Adipocyte (in vitro differentiated cells): ENCODE data around the gene SMARCAL1.
"Not testable (repeated sequence)": the region's sequence is repeated elsewhere in the genome, so short reads cannot be mapped to it uniquely, and the experiment has no call there.

Experiments
- DNase-seq: peaks from one replicate; pipeline ENCODE4 v3.0.0-alpha.2; 2015; ENCODE audit warnings: low read depth
- H3K27me3 ChIP-seq: replicated peaks from 2 replicates; pipeline ENCODE4 v1.7.0; 2013; ENCODE audit warnings: mild to moderate bottlenecking, low read length, moderate library complexity; ENCODE audit not compliant: control insufficient read depth, insufficient read depth
- H3K36me3 ChIP-seq: 2 replicates; pipeline ENCODE4 v1.7.0; 2013; ENCODE audit warnings: low read length, mild to moderate bottlenecking, moderate library complexity; ENCODE audit not compliant: control insufficient read depth, insufficient read depth, severe bottlenecking
- H3K4me1 ChIP-seq: 2 replicates; pipeline ENCODE4 v1.7.0; 2013; ENCODE audit warnings: mild to moderate bottlenecking, low read length, moderate library complexity; ENCODE audit not compliant: control insufficient read depth, insufficient read depth
- H3K4me3 ChIP-seq: 2 replicates; pipeline ENCODE4 v1.7.0; 2013; ENCODE audit warnings: mild to moderate bottlenecking, low read length, moderate library complexity
- H3K9ac ChIP-seq: 2 replicates; pipeline ENCODE4 v1.7.0; 2013; ENCODE audit warnings: mild to moderate bottlenecking, low read length, moderate library complexity
- H3K9me3 ChIP-seq: 2 replicates; pipeline ENCODE4 v1.7.0; 2013; ENCODE audit warnings: mild to moderate bottlenecking, low read length, moderate library complexity; ENCODE audit not compliant: control insufficient read depth

The SMARCAL1 gene

DNA sequence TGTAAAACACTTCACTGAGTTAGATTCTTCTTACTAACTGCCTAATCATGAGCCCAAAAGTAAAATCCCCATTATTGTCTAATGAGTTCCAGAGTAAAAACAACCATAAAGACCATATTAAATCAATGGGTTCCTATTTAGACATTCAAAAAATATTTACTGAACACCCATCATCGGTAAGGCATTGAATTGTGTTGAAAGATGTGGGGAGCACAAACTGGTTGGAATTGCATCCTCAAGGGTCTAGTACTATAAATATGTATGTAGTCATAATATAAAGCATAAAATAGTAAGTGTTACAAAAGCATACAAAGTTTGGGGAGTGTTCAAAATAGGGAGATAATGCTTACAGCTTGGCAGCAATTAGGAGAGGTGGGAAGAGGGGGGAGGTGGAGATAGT, 37.0 kb upstream of the SMARCAL1 start:
- Histone ChIP-seq H3K4me1 (peaks cover 20% of the 10 kb centered on the region), H3K36me3 (no peaks in the 10 kb centered on the region), H3K9ac (no peak overlapping the region), H3K9me3 (no peaks in the 10 kb centered on the region), H3K27me3 (no peaks in the 10 kb centered on the region), H3K4me3 (no peak overlapping the region)
- no peak for DNase-seq

DNA sequence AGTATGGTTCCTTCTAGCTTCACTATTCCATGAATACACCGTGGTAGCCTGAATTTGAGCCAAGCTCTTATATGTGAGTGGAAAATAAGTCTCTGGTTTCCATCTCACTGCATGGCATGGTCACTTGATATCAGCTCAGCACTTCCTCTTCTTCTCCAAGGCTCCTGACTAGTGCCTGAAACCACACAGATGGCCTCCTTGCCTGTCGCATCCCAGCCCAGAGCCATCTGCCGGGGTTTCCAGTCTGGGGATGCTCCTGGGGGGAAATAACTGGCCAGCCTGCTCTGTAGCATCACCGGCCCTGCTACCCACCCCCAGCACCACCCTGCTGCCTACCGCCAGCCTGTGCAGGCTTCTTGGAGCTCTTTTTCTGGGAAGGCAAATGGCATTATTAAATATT, 32.3 kb upstream of the SMARCAL1 start:
- Histone ChIP-seq H3K9me3 (no peaks in the 10 kb centered on the region), H3K27me3 (no peaks in the 10 kb centered on the region), H3K4me3 (no peak overlapping the region), H3K4me1 (no peaks in the 10 kb centered on the region), H3K36me3 (no peaks in the 10 kb centered on the region), H3K9ac (no peak overlapping the region)
- no peak for DNase-seq

DNA sequence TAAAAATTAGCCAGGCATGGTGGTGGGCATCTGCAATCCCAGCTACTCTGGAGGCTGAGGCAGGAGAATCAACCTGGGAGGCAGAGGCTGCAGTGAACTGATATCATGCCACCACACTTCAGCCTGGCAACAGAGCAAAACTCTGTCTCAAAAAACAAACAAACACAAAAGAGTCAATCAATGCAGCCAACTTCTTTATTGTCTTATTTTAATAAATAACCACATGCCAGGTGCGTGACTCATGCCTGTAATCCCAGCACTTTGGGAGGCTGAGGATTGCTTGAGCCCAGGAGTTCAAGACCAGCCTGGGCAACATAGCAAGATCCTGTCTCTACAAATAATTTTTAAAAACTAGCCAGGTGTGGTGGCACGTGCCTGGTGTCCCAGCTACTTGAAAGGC, 27.9 kb upstream of the SMARCAL1 start:
- DNase-seq, H3K4me1 ChIP-seq, H3K36me3 ChIP-seq, H3K9ac ChIP-seq, H3K4me3 ChIP-seq, H3K9me3 ChIP-seq, H3K27me3 ChIP-seq: not testable (repeated sequence)

DNA sequence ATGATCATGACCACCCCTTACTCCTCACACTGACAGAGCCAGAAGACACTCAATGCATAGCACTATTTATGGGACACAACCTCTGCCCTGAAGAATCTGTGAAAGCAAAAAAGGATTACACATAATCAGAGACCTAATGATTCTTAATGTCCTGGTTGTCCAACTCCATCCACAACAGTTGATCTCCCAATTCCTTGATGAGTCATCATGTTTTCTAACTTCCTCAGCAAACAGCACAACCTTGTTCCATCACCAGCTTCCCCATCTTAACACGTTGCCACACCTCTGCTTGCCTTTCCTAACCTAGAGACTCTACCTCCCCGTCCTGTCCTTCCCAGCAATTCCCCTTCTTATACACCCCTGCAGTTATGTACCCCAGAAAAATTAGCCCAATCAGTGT, 26.8 kb upstream of the SMARCAL1 start:
- H3K36me3 ChIP-seq, result no peaks in the 10 kb centered on the region
- no peaks in the 10 kb centered on the region for H3K27me3 ChIP-seq
- no peak overlapping the region for H3K9ac ChIP-seq
- H3K4me3 ChIP-seq, result no peak overlapping the region
- H3K9me3 ChIP-seq, result no peaks in the 10 kb centered on the region
- peaks cover 4% of the 10 kb centered on the region for H3K4me1 ChIP-seq
- DNase-seq, result no peak

DNA sequence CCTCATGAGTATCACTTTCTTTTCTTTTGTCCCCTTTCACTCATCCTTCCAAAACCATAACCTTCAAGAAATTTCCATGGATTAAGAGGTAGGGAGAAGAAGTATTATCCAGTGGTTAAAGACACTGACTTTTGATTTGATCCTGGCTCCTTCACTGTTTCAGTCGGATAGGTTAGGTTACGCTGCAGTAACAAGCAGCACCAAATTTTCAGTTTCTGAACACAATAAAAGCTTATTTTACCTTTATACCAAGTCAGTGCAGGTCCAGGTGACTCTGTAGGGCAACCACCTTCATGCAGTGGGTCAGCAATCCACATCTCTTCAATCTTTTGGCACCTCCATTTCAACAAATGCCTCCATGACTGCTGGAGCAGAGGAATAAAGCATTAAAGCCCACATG, 25.0 kb upstream of the SMARCAL1 start:
- H3K36me3 ChIP-seq, result no peaks in the 10 kb centered on the region
- no peak for DNase-seq
- peaks cover 4% of the 10 kb centered on the region for H3K4me1 ChIP-seq
- no peak overlapping the region for H3K9ac ChIP-seq
- H3K9me3 ChIP-seq, result no peaks in the 10 kb centered on the region
- no peak overlapping the region for H3K4me3 ChIP-seq
- H3K27me3 ChIP-seq, result no peaks in the 10 kb centered on the region

DNA sequence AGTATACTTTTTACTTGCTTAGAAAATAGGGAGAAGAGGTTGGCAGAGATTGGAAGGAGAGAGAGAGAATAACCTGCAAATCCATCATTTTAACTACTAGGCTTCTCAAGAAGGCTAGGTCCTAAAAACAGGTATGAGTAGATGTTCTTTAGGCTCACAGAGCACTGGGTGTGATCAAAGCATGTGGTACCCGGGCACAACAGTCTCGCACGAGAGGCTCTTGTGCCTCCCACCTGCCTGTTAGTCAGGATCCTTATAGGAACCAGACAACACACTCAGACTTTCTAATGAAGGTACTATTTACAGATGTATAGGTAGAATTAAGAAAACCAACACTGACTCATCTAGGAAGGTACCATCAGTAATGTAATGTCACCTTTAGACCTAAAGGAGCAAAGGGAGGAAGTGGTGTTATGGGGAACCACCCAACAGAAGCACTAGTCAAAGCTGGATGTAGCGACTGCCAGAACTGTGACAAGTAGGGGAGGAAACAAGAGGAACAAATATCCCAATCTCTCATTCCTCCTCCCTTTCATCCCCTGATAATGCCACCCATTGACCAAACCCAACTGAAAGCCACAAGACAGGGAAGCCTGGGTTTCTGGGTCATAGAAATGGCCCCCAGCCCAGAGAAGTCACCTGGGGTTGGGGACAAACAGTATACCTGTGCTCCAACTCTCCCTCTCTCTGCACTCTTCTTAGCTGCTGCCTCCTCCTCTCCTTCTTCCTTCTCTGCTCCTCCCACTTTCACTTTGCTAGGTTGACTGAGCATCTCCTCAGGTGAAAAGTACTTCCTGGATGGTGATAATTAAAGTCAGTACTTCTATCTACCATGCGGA, 24.0 kb upstream of the SMARCAL1 start:
- Histone ChIP-seq H3K9ac (no peak overlapping the region), H3K36me3 (no peaks in the 10 kb centered on the region), H3K4me3 (no peak overlapping the region), H3K4me1 (peaks cover 4% of the 10 kb centered on the region), H3K9me3 (no peaks in the 10 kb centered on the region), H3K27me3 (no peaks in the 10 kb centered on the region)
- no peak for DNase-seq

DNA sequence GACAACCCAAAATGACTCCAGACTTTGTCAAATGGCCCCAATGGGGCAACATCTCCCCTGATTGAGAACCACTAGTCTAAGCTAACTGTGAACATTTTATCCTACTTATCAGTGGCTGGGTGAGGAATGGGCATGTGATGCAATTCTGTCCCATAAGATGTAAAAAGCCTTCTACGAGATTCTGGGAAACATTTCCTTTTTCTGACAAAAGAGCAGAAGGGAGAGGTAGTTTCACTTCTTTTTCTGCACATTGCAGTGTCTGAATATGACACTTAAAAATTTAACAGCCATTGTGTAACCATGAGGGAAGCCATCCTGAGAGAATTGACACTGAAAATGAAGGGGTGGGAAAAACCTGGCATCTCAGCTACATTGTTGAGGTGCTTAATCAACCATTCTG, 22.7 kb upstream of the SMARCAL1 start:
- no peaks in the 10 kb centered on the region for H3K36me3 ChIP-seq
- H3K27me3 ChIP-seq, result no peaks in the 10 kb centered on the region
- peaks cover 4% of the 10 kb centered on the region for H3K4me1 ChIP-seq
- no peak overlapping the region for H3K4me3 ChIP-seq
- H3K9ac ChIP-seq, result peak overlapping the region; percentile 10
- peak; percentile 34 for DNase-seq
- no peaks in the 10 kb centered on the region for H3K9me3 ChIP-seq

DNA sequence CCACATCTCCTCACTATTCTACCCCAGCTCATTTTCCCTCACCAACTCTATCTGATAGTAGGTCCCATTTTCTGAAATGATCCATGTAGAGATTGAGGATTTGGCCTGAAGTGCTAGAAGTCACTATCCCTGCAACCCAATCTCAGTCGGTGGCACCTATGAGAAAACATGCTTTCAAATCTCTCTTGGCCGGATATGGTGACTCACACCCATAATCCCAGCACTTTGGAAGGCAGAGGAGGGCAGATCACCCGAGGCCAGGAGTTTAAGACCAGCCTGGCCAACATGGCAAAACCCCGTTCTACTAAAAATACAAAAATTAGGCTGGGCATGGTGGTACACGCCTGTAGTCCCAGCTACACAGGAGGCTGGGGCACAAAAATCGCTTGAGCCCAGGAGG, 20.9 kb upstream of the SMARCAL1 start:
- no peaks in the 10 kb centered on the region for H3K36me3 ChIP-seq
- peaks cover 4% of the 10 kb centered on the region for H3K27me3 ChIP-seq
- peaks cover 4% of the 10 kb centered on the region for H3K4me1 ChIP-seq
- peak; percentile 22 for DNase-seq
- no peak overlapping the region for H3K4me3 ChIP-seq
- H3K9ac ChIP-seq, result no peak overlapping the region
- no peaks in the 10 kb centered on the region for H3K9me3 ChIP-seq

DNA sequence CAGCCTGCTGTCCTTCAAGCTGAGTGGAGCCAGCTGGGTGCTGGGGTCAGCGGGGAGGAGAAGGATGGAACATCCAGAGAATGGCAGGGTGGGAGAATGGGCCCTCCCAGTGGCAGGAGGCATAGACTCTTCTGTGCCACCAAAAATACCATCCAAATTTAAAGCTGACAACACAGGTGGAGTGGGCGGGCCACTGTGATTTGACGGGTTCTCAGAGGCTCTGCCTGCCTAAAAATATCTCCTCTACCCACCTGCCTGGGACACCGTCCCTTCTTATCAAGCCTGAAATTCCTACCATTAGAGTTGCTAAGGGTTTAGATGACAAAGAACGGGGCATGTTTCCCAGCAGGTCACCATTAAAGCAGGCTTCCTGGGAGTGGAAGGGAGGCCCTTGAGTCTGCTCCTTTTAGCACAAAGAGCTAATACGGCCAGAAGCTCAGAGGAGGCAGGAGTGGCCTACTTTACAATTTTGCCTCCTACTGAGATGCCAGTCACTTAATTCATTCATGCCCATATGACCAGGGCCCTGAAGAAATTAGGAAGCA, 20.2 kb upstream of the SMARCAL1 start:
- Histone ChIP-seq H3K4me1 (peaks cover 4% of the 10 kb centered on the region), H3K9ac (no peak overlapping the region), H3K9me3 (no peaks in the 10 kb centered on the region), H3K27me3 (peaks cover 4% of the 10 kb centered on the region), H3K36me3 (no peaks in the 10 kb centered on the region), H3K4me3 (no peak overlapping the region)
- DNase-seq, result no peak

DNA sequence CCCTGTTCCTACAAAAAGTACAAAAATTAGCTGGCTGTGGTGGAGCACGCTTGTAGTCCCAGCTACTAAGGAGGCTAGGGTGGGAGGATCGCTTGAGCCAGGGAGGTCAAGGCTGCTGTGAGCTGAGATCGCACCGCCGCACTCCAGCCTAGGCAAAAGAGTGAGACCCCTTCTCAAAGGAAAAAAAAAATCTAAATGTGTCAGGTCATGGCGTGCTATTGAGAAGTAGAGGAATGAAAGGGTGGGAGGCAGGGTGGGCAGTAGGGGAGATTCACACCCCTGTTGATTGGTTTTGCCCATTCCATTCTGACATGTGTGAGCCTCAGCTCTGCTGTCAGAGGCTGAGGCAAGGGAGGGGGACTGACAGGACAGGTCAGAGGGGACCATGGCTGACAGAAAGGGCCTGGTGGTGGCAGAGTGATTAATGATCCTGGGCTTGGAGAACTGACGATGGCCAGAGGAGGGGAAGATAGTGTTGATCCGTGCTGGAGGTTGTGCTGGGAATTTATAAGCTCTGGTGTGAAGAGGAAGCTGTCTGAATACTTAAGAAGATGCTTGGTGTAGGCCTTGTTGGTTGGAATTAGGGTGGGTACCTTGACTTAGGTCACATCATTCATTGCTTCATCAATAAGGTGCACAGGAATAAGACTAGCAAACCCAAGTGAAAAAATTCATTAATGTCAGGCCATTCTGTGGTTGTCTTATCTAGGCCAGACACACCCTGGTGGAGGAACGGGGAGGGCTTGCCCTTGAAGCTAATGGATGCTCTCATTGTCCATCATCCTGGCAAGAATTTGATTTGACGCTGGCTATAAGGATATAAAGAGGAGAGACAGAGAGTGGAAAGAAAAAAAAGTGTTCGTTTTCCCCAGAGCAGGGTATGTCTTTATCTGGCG, 19.1 kb upstream of the SMARCAL1 start:
- no peak overlapping the region for H3K4me3 ChIP-seq
- peaks cover 4% of the 10 kb centered on the region for H3K4me1 ChIP-seq
- H3K36me3 ChIP-seq, result no peaks in the 10 kb centered on the region
- H3K27me3 ChIP-seq, result peaks cover 4% of the 10 kb centered on the region
- H3K9me3 ChIP-seq, result no peaks in the 10 kb centered on the region
- H3K9ac ChIP-seq, result no peak overlapping the region
- no peak for DNase-seq

DNA sequence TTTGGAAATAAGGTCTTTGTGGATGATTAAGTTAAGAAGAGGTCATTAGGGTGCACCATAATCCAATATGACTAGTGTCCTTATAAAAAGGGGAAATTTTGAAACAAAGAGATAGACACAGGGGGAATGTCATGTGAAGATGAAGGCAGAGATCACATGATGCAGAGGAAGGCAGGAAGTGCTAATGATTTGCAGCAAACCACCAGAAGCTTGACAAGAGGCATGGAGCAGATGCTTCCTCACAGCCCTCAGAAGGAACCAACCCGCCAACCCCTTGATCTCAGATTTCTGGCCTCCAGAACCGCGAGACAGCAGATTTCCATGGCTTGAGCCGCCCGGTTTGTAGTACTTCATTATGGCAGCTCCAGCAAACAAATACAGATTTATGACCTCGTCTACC, 17.4 kb upstream of the SMARCAL1 start:
- H3K4me1 ChIP-seq, result no peaks in the 10 kb centered on the region
- no peaks in the 10 kb centered on the region for H3K36me3 ChIP-seq
- H3K27me3 ChIP-seq, result peaks cover 4% of the 10 kb centered on the region
- H3K9me3 ChIP-seq, result no peaks in the 10 kb centered on the region
- H3K9ac ChIP-seq, result no peak overlapping the region
- no peak for DNase-seq
- H3K4me3 ChIP-seq, result no peak overlapping the region
